Epidermal melanocyte (primary cell): ENCODE measurements around the gene SYT14.

ENCODE experiments used
- DNase-seq: peaks from one replicate; pipeline ENCODE4 v3.0.0; 2011; ENCODE audit warnings: low spot score; ENCODE audit not compliant: insufficient read length

SYT14 gene

GRCh38 chr1:210200124-210200736 is 262.2 kb downstream of the SYT14 start:
- no peak for DNase-seq

GRCh38 chr1:210201681-210202080 is 263.7 kb downstream of the SYT14 start:
- no peak for DNase-seq

GRCh38 chr1:210207597-210208450 is 269.8 kb downstream of the SYT14 start:
- no peak for DNase-seq

GRCh38 chr1:210213335-210213734 is 275.3 kb downstream of the SYT14 start:
- no peak for DNase-seq

GRCh38 chr1:210214573-210215409 is 276.8 kb downstream of the SYT14 start:
- DNase-seq = no peak

- no peak for DNase-seq
These were observed 279.5 kb downstream of the SYT14 start for GRCh38 chr1:210217482-210217881.

- no peak for DNase-seq
These were observed 280.0 kb downstream of the SYT14 start for GRCh38 chr1:210218047-210218446.
